A673 (cell line): ENCODE data around the gene LARGE2. TPM values are rescaled to one million over a fixed set of nuclear protein-coding genes. Genes with fewer than 3 reads are reported as not detected.
A peak's percentile ranks its signal among the peaks of the same experiment; 100 is the strongest.

Experiments
- BruUV-seq: library from RNA; stranded (reverse); fragments of 400-500 nt; replicated peaks from 2 replicates; lab custom pipeline; 2021; lab: Mats Ljungman, UMichigan
- CTCF ChIA-PET: fragments of 300-600 bp; sonication (Branson Sonifier 250); formaldehyde crosslinking; loops from one replicate; lab custom pipeline; 2022; ENCODE audit warnings: antibody characterized with exemption; lab: Charles Lee
- POLR2A ChIA-PET: fragments of 300-600 bp; sonication (Branson Sonifier 250); formaldehyde crosslinking; loops from one replicate; lab custom pipeline; 2022; ENCODE audit warnings: antibody characterized with exemption; ENCODE audit not compliant: low non-redundant PET; lab: Charles Lee
- DNase-seq: peaks from one replicate; pipeline ENCODE4 v3.0.0-alpha.2; 2015; ENCODE audit warnings: low spot score
- H3K27ac ChIP-seq: fragments of 200-600 bp; sonication (generic); 2 replicates; pipeline ENCODE4 v1.5.1; 2016; ENCODE audit warnings: mixed run types, low read depth, mild to moderate bottlenecking, mixed read lengths, antibody characterized with exemption, low read length; ENCODE audit not compliant: poor library complexity, severe bottlenecking
- H3K27me3 ChIP-seq: fragments of 200-600 bp; sonication (generic); replicated peaks from 2 replicates; pipeline ENCODE4 v1.6.1; 2017; ENCODE audit warnings: mixed run types, low read depth, mild to moderate bottlenecking, mixed read lengths, antibody characterized with exemption, low read length; ENCODE audit not compliant: insufficient read depth, poor library complexity
- H3K36me3 ChIP-seq: fragments of 200-600 bp; sonication (generic); 2 replicates; pipeline ENCODE4 v1.6.1; 2016; ENCODE audit warnings: mixed run types, mild to moderate bottlenecking, mixed read lengths, antibody characterized with exemption, low read length; ENCODE audit not compliant: insufficient read depth, poor library complexity, severe bottlenecking
- H3K4me1 ChIP-seq: fragments of 200-600 bp; sonication (generic); 2 replicates; pipeline ENCODE4 v1.6.1; 2017; ENCODE audit warnings: mixed run types, mild to moderate bottlenecking, mixed read lengths, antibody characterized with exemption, low read length; ENCODE audit not compliant: insufficient read depth, poor library complexity, severe bottlenecking
- H3K4me3 ChIP-seq: fragments of 200-600 bp; sonication (generic); 2 replicates; pipeline ENCODE4 v1.5.1; 2016; ENCODE audit warnings: low read depth, mixed run types, mild to moderate bottlenecking, mixed read lengths, low read length; ENCODE audit not compliant: poor library complexity, severe bottlenecking
- H3K9me3 ChIP-seq: fragments of 200-600 bp; sonication (generic); 2 replicates; pipeline ENCODE4 v1.6.1; 2016; ENCODE audit warnings: mixed run types, low read depth, mild to moderate bottlenecking, mixed read lengths, antibody characterized with exemption, low read length; ENCODE audit not compliant: poor library complexity, severe bottlenecking
- CTCF ChIP-seq: fragments of 300-800, 200-600 bp; sonication (generic); conservative IDR thresholded peaks from 2 replicates; pipeline ENCODE4 v1.5.1; 2017; ENCODE audit warnings: low read depth, mild to moderate bottlenecking, antibody characterized with exemption, low read length, moderate library complexity, mixed read lengths
- EZH2 ChIP-seq: fragments of 200-600 bp; sonication (generic); IDR thresholded peaks from 2 replicates; pipeline ENCODE4 v1.6.1; 2017; ENCODE audit warnings: borderline replicate concordance, low read depth, mild to moderate bottlenecking, mixed read lengths, antibody characterized with exemption, low read length; ENCODE audit not compliant: poor library complexity, severe bottlenecking
- intact Hi-C: fragments of 100-400 bp; cut with micrococcal nuclease; formaldehyde crosslinking; loops from one replicate; pipeline ENCODE4 v1.10.0; 2022; ENCODE audit not compliant: unreplicated experiment
- total RNA-seq: library from RNA; stranded (reverse); gene quantifications from 2 replicates; pipeline ENCODE4 v1.2.3, GENCODE V29; 2021

LARGE2 gene
- total RNA-seq, 1 experiment from 2014 or later: 9.1 TPM

- ChIA-PET POLR2A (no interaction called here), CTCF (no interaction called here)
- intact Hi-C loops: no loop called here
- no peaks in the 10 kb centered on the region for H3K36me3 ChIP-seq
- no peak for TF ChIP-seq CTCF
- TF ChIP-seq EZH2: no peak
- no peak for DNase-seq
- H3K4me1 ChIP-seq: peaks cover 15% of the 10 kb centered on the region
- no peaks in the 10 kb centered on the region for H3K9me3 ChIP-seq
- no peak overlapping the region for H3K4me3 ChIP-seq
- H3K27me3 ChIP-seq: no peaks in the 10 kb centered on the region
- BruUV-seq: no TSS peak
- H3K27ac ChIP-seq: no peak overlapping the region
Observed at GRCh38 chr11:45920531-45921477, 1.7 kb upstream of the LARGE2 start.

DNA sequence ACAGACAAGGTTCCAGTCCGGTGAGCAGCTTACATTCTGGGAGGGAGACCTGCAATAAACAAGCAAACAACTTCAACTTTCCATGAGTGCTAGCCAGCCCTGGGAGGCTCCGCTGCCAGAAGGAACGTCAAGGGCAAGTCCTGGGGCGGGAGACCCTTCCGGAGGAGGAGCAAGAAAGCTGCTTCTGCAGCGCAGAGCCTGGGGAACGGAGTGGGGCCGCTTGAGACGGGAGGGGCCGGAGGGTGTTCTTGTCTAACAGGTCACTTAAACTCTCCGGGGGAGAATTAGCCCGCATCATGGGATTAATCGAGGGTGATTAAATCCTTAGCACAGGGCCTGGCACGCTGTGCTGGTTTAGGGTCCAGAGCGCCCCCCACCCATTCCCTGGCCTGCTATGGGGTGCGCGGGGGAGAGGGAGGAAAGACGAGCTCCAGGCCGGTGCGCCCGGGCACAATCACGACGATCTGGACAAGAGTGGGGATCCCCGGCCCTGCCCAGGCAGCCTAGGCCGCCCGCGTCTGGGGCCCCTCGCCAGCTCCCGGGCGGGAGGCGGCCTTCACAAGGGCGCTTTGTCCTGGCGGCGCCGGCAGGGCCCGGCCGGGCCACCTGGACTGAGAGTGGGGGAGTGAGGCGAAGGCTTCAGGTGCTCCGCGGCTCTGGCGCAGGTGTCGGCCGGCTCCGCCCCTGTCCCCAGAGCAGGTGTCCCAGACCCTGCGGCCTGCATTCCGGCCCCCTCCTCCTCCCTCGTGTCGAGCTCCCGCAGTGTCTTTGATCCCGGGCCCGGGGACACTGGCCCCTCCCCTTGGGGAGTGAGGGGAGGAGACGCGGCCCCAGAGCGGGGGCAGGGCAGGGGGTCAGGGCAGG, 663 bp upstream of the LARGE2 start:
- Histone ChIP-seq H3K27me3 (no peaks in the 10 kb centered on the region), H3K4me1 (peaks cover 13% of the 10 kb centered on the region), H3K9me3 (no peaks in the 10 kb centered on the region), H3K4me3 (peak overlapping the region; percentile 66), H3K36me3 (no peaks in the 10 kb centered on the region), H3K27ac (no peak overlapping the region)
- intact Hi-C loops: no loop called here
- BruUV-seq: no TSS peak
- POLR2A ChIA-PET: no interaction called here
- TF ChIP-seq EZH2 (no peak), CTCF (no peak)
- DNase-seq: peak; percentile 45
- CTCF ChIA-PET: no interaction called here
